KOPT-K1 (cell line): ENCODE measurements around the gene NOX3.

ENCODE experiments used
- H3K27ac ChIP-seq: fragments of 200-600 bp; sonication (generic); 2 replicates; pipeline ENCODE4 v1.5.1; 2016; ENCODE audit warnings: antibody characterized with exemption, mild to moderate bottlenecking, low read depth, low read length; ENCODE audit not compliant: poor library complexity, severe bottlenecking
- H3K36me3 ChIP-seq: fragments of 200-600 bp; sonication (generic); 2 replicates; pipeline ENCODE4 v1.5.1; 2017; ENCODE audit warnings: antibody characterized with exemption, mild to moderate bottlenecking, low read length, moderate library complexity; ENCODE audit not compliant: insufficient read depth
- H3K9me3 ChIP-seq: fragments of 200-600 bp; sonication (generic); 2 replicates; pipeline ENCODE4 v1.5.1; 2017; ENCODE audit warnings: antibody characterized with exemption, low read length, mild to moderate bottlenecking; ENCODE audit not compliant: insufficient read depth, poor library complexity, severe bottlenecking

NOX3 gene

DNA sequence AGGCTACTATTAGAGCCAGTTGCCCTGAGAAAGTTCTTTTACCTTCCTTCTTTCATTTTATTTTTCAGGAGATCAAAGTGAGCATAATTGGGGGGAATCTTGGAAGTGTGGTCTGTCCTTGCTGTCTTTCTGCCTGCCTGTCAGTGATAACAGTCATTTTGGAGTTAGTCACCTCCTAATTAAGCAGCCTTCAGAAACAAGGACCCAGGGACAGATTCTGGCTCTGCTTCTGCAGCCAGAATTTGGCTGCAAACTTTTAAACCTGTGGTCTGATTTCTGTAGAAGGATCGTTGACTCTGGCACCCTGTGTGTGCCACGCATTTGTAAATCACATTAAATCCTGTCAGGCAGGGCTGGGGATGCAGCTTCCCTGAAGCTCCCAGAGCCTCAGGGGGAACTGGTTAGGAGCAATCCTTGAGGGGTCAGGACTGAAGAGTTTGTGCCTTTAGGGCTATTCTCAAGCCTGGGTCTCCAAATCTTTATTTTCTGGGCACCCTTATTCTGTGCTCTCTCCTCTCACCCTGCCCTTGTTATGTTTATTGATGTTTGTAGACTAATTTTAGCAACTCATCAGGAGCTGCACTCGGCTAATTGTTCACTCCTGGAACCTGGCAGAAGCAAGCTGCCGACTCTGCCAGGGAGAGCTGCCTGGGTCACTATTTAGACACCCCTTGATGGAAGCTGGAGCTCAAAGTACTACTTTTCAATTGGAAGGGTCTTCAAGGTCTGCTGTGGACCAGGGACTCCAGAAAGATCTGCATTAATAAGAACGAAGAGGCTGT lies 6.8 kb downstream of the NOX3 start:
- no peaks in the 10 kb centered on the region for H3K36me3 ChIP-seq
- no peak overlapping the region for H3K27ac ChIP-seq
- H3K9me3 ChIP-seq = no peaks in the 10 kb centered on the region

- H3K36me3 ChIP-seq = no peaks in the 10 kb centered on the region
- H3K9me3 ChIP-seq = no peaks in the 10 kb centered on the region
- H3K27ac ChIP-seq = no peak overlapping the region
Measured at GRCh38 chr6:155447949-155448348, 7.7 kb downstream of the NOX3 start.

DNA sequence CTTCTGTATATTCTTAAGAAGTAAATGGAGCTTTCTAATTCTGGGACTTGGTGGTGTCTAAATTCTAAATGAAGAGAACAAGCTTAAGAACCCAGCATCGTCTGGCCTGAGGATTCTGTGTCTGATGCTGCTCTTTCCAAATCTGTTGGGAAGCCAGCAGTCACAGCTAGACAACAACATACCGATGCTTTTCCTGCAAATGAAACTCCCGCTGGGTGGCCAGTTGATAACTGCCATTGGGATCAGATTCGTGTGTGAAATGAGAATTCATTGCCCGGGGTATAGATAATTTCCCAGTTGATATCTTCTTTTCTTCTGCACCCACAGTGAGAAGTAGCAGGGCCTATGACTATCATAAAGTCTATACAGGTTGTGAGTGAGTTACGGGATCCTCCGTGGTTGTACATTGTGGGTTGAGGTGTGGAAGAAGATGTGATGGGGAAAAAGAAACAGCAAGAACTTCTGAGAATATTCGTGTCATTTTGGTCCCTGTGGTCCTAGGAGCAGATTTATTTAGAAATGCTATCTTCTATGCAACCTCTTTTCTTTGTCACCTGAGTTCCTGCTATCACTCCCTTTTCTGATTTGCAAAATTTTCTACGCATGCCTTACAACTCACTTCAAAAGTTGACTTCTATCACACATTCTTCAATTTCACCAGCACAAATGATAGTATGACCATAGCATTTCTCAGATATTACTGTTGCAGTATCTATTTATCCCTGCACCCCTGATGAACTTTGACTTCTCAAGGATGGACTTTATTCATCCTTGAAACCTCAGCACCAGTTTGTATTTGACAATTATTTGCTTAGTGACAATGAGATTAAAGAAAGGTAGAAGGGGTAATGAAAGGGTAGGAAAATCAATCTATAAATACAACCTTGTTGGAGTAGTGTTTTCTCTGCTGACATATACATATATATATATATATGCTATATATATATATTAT lies 10.4 kb downstream of the NOX3 start:
- Histone ChIP-seq H3K36me3 (no peaks in the 10 kb centered on the region), H3K27ac (no peak overlapping the region), H3K9me3 (no peaks in the 10 kb centered on the region)

GRCh38 chr6:155444120-155444917 lies 11.3 kb downstream of the NOX3 start:
- H3K36me3 ChIP-seq = no peaks in the 10 kb centered on the region
- H3K9me3 ChIP-seq = no peaks in the 10 kb centered on the region
- H3K27ac ChIP-seq = no peak overlapping the region

DNA sequence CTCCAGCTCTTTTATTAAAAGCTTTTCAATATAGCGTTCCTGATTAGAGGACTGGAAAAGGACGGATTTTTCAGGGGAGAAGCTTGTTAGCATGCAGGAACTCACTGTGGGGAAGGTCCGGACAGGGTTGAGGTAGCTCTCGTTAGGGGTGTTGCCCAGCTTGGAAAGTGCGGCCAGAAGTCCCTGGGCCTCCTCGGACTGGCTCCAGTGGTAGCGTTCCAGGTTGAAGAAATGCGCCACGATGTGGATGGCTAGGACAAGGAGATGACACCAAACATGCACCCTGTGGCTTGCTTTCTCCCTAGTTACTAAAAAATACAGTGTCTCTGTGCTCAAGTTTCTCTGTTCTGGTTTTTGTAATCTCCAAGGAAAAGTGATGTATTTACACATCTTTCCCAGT lies 12.5 kb downstream of the NOX3 start:
- no peaks in the 10 kb centered on the region for H3K9me3 ChIP-seq
- H3K27ac ChIP-seq = no peak overlapping the region

GRCh38 chr6:155442562-155442961 lies 13.1 kb downstream of the NOX3 start:
- H3K27ac ChIP-seq = no peak overlapping the region
- no peaks in the 10 kb centered on the region for H3K9me3 ChIP-seq
- no peaks in the 10 kb centered on the region for H3K36me3 ChIP-seq

More for the DNA sequence above, 12.5 kb downstream of the NOX3 start:
- no peaks in the 10 kb centered on the region for H3K36me3 ChIP-seq

GRCh38 chr6:155441112-155441465 lies 14.6 kb downstream of the NOX3 start:
- no peaks in the 10 kb centered on the region for H3K9me3 ChIP-seq
- no peaks in the 10 kb centered on the region for H3K36me3 ChIP-seq
- H3K27ac ChIP-seq = no peak overlapping the region

- Histone ChIP-seq H3K27ac (no peak overlapping the region), H3K9me3 (no peaks in the 10 kb centered on the region), H3K36me3 (no peaks in the 10 kb centered on the region)
Measured at GRCh38 chr6:155440398-155441111, 15.1 kb downstream of the NOX3 start.

GRCh38 chr6:155439376-155439775 lies 16.3 kb downstream of the NOX3 start:
- no peak overlapping the region for H3K27ac ChIP-seq

GRCh38 chr6:155436981-155437749 lies 18.5 kb downstream of the NOX3 start:
- Histone ChIP-seq H3K9me3 (no peaks in the 10 kb centered on the region), H3K36me3 (no peaks in the 10 kb centered on the region), H3K27ac (no peak overlapping the region)

More at GRCh38 chr6:155439376-155439775, 16.3 kb downstream of the NOX3 start:
- Histone ChIP-seq H3K36me3 (no peaks in the 10 kb centered on the region), H3K9me3 (no peaks in the 10 kb centered on the region)

GRCh38 chr6:155434829-155435423 lies 20.7 kb downstream of the NOX3 start:
- Histone ChIP-seq H3K27ac (no peak overlapping the region), H3K36me3 (no peaks in the 10 kb centered on the region), H3K9me3 (no peaks in the 10 kb centered on the region)

GRCh38 chr6:155434096-155434495 lies 21.5 kb downstream of the NOX3 start:
- Histone ChIP-seq H3K36me3 (no peaks in the 10 kb centered on the region), H3K9me3 (no peaks in the 10 kb centered on the region), H3K27ac (no peak overlapping the region)

DNA sequence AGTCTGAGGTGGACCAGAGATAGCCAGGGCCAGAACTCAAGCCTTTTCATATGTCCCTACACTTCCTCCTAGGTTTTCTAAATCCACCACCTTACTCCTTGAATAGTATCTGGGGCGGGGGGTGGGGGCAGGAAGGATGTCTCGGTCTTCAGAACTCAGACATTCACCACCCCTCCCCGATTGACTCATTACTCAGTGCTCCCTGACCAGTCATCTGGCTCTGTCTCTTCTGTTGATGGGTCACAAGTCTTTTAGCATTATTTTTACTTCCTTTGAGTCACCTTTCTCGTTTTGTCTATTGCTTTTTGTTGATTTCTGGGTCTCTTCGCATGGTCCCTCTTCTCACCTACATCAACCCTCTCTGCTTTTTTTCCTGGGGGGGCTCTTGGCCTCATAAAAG lies 23.3 kb downstream of the NOX3 start:
- Histone ChIP-seq H3K36me3 (no peaks in the 10 kb centered on the region), H3K27ac (no peak overlapping the region)

More for the DNA sequence above, 23.3 kb downstream of the NOX3 start:
- H3K9me3 ChIP-seq = no peaks in the 10 kb centered on the region
